Mesenchymal stem cell (in vitro differentiated cells and primary cell): ENCODE results near the gene HOXC4.
A peak's percentile ranks its signal among the peaks of the same experiment; 100 is the strongest.

ENCODE experiments used
- DNase-seq: peaks from one replicate; pipeline ENCODE4 v3.0.0-alpha.2; 2013
- H2AFZ ChIP-seq: one replicate; pipeline ENCODE4 v1.6.1; 2013; ENCODE audit warnings: low read depth, mild to moderate bottlenecking, control low read depth, inconsistent platforms, low read length, moderate library complexity
- H2AK5ac ChIP-seq: 2 replicates; pipeline ENCODE4 v1.6.1; 2013; ENCODE audit warnings: low read length, moderate library complexity, mild to moderate bottlenecking, inconsistent platforms; ENCODE audit not compliant: severe bottlenecking
- H2BK120ac ChIP-seq: one replicate; pipeline ENCODE4 v1.6.1; 2013; ENCODE audit warnings: low read depth, mild to moderate bottlenecking, inconsistent platforms, low read length, moderate library complexity
- H2BK12ac ChIP-seq, 2 experiments: one replicate each; pipeline ENCODE4 v1.6.1; 2013; ENCODE audit warnings: inconsistent platforms in 2 of 2, low read length in 2 of 2, mild to moderate bottlenecking in 2 of 2, moderate library complexity in 2 of 2, control low read depth in 1 of 2
- H2BK15ac ChIP-seq: one replicate; pipeline ENCODE4 v1.6.1; 2013; ENCODE audit warnings: mild to moderate bottlenecking, low read depth, inconsistent platforms; ENCODE audit not compliant: poor library complexity, severe bottlenecking
- H2BK5ac ChIP-seq: 2 replicates; pipeline ENCODE4 v1.6.1; 2013; ENCODE audit warnings: low read depth, mild to moderate bottlenecking, low read length, control low read depth, inconsistent platforms; ENCODE audit not compliant: poor library complexity, severe bottlenecking
- H3K14ac ChIP-seq, 2 experiments: one replicate each; pipeline ENCODE4 v1.6.1; 2013; ENCODE audit warnings: inconsistent platforms in 2 of 2, low read length in 2 of 2, control low read depth in 1 of 2, mild to moderate bottlenecking in 1 of 2, moderate library complexity in 1 of 2
- H3K18ac ChIP-seq, 2 experiments: one replicate each; pipeline ENCODE4 v1.6.1; 2013; ENCODE audit warnings: inconsistent platforms in 2 of 2, low read length in 2 of 2, control low read depth in 1 of 2, low read depth in 1 of 2, mild to moderate bottlenecking in 1 of 2
- H3K23ac ChIP-seq, 2 experiments: one replicate each; pipeline ENCODE4 v1.6.1; 2013; ENCODE audit warnings: inconsistent platforms in 2 of 2, low read length in 2 of 2, mild to moderate bottlenecking in 2 of 2, moderate library complexity in 2 of 2, control low read depth in 1 of 2
- H3K27ac ChIP-seq: 2 replicates; pipeline ENCODE4 v1.5.1; 2013; ENCODE audit warnings: mild to moderate bottlenecking, moderate library complexity, low read length, control low read depth, inconsistent platforms; ENCODE audit not compliant: poor library complexity, severe bottlenecking
- H3K27me3 ChIP-seq, 2 experiments: 2 replicates each; pipeline versions ENCODE4 v1.6.1 to v1.7.0; 2013; ENCODE audit warnings: low read length in 2 of 2, mild to moderate bottlenecking in 2 of 2, moderate library complexity in 2 of 2, control low read depth in 1 of 2, inconsistent platforms in 1 of 2; ENCODE audit not compliant: control insufficient read depth in 1 of 2, insufficient read depth in 1 of 2
- H3K36me3 ChIP-seq, 2 experiments: 2 replicates each; pipeline versions ENCODE4 v1.6.1 to v1.7.0; 2013; ENCODE audit warnings: low read length in 2 of 2, control low read depth in 1 of 2, inconsistent platforms in 1 of 2, low read depth in 1 of 2, mild to moderate bottlenecking in 1 of 2; ENCODE audit not compliant: insufficient read depth in 2 of 2, control insufficient read depth in 1 of 2
- H3K4ac ChIP-seq, 2 experiments: one replicate each; pipeline ENCODE4 v1.6.1; 2013; ENCODE audit warnings: inconsistent platforms in 2 of 2, low read length in 2 of 2, mild to moderate bottlenecking in 2 of 2, moderate library complexity in 2 of 2, control low read depth in 1 of 2, low read depth in 1 of 2
- H3K4me1 ChIP-seq: 2 replicates; pipeline ENCODE4 v1.6.1; 2013; ENCODE audit warnings: low read depth, low read length, control low read depth; ENCODE audit not compliant: control insufficient read depth, insufficient read depth
- H3K4me2 ChIP-seq: 2 replicates; pipeline ENCODE4 v1.6.1; 2013; ENCODE audit warnings: low read length, mild to moderate bottlenecking, inconsistent platforms; ENCODE audit not compliant: poor library complexity, severe bottlenecking
- H3K4me3 ChIP-seq, 2 experiments: 2 replicates each; pipeline versions ENCODE4 v1.5.1 to v1.7.0; 2013; ENCODE audit warnings: low read length in 2 of 2, mild to moderate bottlenecking in 2 of 2, control low read depth in 1 of 2, low read depth in 1 of 2; ENCODE audit not compliant: insufficient read depth in 1 of 2
- H3K79me1 ChIP-seq: replicated peaks from 2 replicates; pipeline ENCODE4 v1.6.1; 2013; ENCODE audit warnings: mild to moderate bottlenecking, control low read depth, low read length, inconsistent platforms; ENCODE audit not compliant: poor library complexity, severe bottlenecking
- H3K9ac ChIP-seq: 2 replicates; pipeline ENCODE4 v1.7.0; 2013; ENCODE audit warnings: mild to moderate bottlenecking, low read length, moderate library complexity
- H3K9me3 ChIP-seq: 2 replicates; pipeline ENCODE4 v1.7.0; 2013; ENCODE audit warnings: mild to moderate bottlenecking, low read length; ENCODE audit not compliant: control insufficient read depth
- H4K8ac ChIP-seq: one replicate; pipeline ENCODE4 v1.6.1; 2013; ENCODE audit warnings: inconsistent platforms, mild to moderate bottlenecking, low read length, moderate library complexity
- H4K91ac ChIP-seq: one replicate; pipeline ENCODE4 v1.6.1; 2013; ENCODE audit warnings: mild to moderate bottlenecking, low read length, inconsistent platforms
- WGBS: methylation state at CpG from one replicate; pipeline ENCODE4 v1.1.7; 2013; ENCODE audit warnings: mixed read lengths; 5-methylcytosine and 5-hydroxymethylcytosine counted together

The HOXC4 gene

DNA sequence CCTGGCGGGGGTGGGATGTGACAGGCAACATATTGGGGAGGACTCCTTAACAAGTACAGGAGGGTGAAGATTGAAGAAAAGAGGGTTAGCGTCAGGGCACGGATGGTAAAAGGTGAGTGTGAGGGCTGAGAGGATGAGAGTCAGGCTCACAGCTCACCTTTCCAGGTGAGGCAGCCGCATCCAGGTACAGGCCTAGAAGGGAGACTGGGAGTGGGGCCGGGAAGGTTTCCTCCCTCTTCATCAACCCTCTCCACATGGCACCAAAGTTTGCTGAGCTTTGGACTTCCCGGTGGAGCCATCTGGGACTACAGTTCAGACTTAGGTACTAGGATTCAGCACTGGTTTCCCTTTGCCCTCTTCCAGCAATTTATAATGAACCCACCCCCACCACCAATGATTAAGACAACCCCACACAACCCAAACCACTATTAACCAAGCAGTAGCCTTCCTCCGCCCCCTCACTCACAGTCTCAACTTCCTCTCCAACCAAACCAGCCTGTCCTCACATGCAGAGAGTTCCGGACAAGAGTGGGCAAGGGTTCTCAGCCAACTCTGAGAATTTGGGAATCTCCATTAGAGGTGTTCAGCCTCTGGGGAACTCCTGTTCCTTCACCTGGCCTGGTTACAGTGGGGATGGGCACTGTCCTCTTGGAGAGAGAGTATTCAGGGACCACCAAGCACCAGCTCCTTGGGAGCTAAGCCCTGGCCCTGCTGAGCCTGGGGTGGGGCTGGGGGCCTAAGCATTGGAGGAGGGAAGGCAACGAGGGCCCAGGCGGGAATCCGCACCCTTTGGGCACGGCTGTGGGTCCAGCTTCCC is 2.4 kb upstream of the HOXC4 start:
- H2AK5ac ChIP-seq: no peak overlapping the region
- H3K27me3 ChIP-seq: peaks cover 0 to 39% of the 10 kb centered on the region in 2 experiments
- no peak overlapping the region for H3K4me2 ChIP-seq
- no peak overlapping the region for H2BK12ac ChIP-seq
- peak overlapping the region; percentile 89 for H3K9ac ChIP-seq
- DNase-seq: no peak
- H3K27ac ChIP-seq: no peak overlapping the region
- peaks cover 29 to 35% of the 10 kb centered on the region in 2 experiments for H3K36me3 ChIP-seq
- no peaks in the 10 kb centered on the region for H3K9me3 ChIP-seq
- WGBS: 22% methylated on average over 12 of the region's 12 CpGs
- peak overlapping the region in 1 of 2 experiments; percentile 66 for H3K4me3 ChIP-seq
- H3K4ac ChIP-seq: no peak overlapping the region
- H4K8ac ChIP-seq: no peak overlapping the region
- no peak overlapping the region for H3K14ac ChIP-seq
- no peak overlapping the region for H2BK15ac ChIP-seq
- H3K4me1 ChIP-seq: peaks cover 14% of the 10 kb centered on the region
- peaks cover 48% of the 10 kb centered on the region for H3K79me1 ChIP-seq
- no peak overlapping the region for H4K91ac ChIP-seq
- no peak overlapping the region for H2BK5ac ChIP-seq
- H3K23ac ChIP-seq: no peak overlapping the region
- no peak overlapping the region for H3K18ac ChIP-seq
- H2AFZ ChIP-seq: no peak overlapping the region
- no peak overlapping the region for H2BK120ac ChIP-seq

DNA sequence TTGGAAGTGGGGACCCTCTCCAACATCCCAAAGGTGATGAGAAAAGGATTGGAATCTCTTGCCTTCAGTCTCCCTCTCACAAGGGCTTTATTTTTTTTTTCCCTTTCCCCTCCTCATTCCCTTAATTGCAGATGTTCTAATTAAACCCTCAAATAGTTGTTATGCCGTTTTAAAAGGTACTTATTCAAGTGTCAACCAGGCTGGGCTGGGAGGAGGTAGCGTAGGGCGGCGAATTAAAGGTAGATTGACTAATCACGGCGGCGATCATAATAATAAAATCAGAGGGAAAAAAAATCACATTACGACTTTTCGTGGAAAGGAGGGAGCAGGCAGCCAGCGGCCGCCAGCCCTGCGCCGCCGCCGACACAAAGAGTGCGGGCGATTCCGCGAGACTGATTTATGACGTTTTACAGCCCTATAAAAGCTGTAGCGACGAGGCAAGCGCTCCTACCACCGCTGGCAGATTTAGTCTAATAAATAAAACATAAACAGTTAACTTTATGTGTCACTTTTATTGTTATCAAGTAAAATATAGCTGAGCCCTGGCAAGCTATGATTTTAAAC is 1.7 kb upstream of the HOXC4 start:
- Histone ChIP-seq H3K79me1 (peaks cover 46% of the 10 kb centered on the region), H3K9me3 (no peaks in the 10 kb centered on the region), H3K4ac (no peak overlapping the region), H3K18ac (no peak overlapping the region), H3K23ac (no peak overlapping the region), H4K8ac (no peak overlapping the region), H3K14ac (no peak overlapping the region), H2BK15ac (no peak overlapping the region), H3K4me1 (peaks cover 10% of the 10 kb centered on the region), H2AFZ (no peak overlapping the region), H2BK120ac (no peak overlapping the region), H3K4me3 (peak overlapping the region in 1 of 2 experiments; percentile 66), H2BK12ac (no peak overlapping the region), H3K27ac (no peak overlapping the region), H3K27me3 (peaks cover 0 to 32% of the 10 kb centered on the region in 2 experiments), H3K4me2 (no peak overlapping the region), H3K9ac (peak overlapping the region; percentile 89), H2BK5ac (no peak overlapping the region), H4K91ac (no peak overlapping the region), H3K36me3 (peaks cover 32 to 33% of the 10 kb centered on the region in 2 experiments), H2AK5ac (no peak overlapping the region)
- WGBS: 7% methylated on average over 19 of the region's 24 CpGs
- peak; percentile 44 for DNase-seq

DNA sequence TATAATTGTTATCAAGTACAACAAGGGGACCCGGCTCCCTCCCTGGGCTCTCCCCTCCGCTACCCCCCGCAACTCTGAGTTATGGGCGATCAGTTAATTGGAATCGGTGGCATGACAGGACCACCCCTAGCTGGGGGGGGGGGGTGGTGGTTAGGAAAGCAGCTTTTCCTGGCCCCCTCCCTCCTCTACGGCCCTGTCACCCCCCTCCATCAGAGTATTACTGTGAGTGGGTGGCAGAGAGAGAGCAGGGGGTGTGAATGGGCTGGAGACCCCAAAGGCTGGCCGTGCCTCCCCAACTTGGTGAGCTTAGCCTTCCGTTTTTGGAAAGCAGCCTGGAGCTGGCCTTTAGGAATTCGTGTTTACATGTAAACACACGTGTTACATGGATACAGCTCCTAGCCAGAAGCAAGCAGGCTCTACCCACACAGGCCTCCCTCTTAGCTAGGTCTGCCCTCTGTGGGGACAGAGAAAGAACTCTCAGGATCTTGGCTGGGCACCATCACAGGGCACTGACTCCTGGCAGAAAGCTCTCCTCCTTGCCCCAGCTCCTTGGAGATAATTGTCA is 1.1 kb upstream of the HOXC4 start:
- Histone ChIP-seq H2AK5ac (no peak overlapping the region), H2BK5ac (no peak overlapping the region), H3K79me1 (peaks cover 41% of the 10 kb centered on the region), H3K36me3 (peaks cover 26 to 38% of the 10 kb centered on the region in 2 experiments), H3K27ac (no peak overlapping the region), H3K27me3 (peaks cover 0 to 26% of the 10 kb centered on the region in 2 experiments), H2AFZ (no peak overlapping the region), H3K4me2 (no peak overlapping the region), H3K4me1 (peaks cover 6% of the 10 kb centered on the region), H4K8ac (no peak overlapping the region), H3K18ac (no peak overlapping the region), H3K23ac (no peak overlapping the region), H2BK12ac (no peak overlapping the region), H3K4ac (no peak overlapping the region), H3K9ac (peak overlapping the region; percentile 89), H3K4me3 (peak overlapping the region in 1 of 2 experiments; percentile 66), H3K9me3 (no peaks in the 10 kb centered on the region), H2BK120ac (no peak overlapping the region), H2BK15ac (no peak overlapping the region), H3K14ac (no peak overlapping the region), H4K91ac (no peak overlapping the region)
- peak; percentile 34 for DNase-seq
- 9% methylated on average over 4 of the region's 10 CpGs for WGBS
